ENCODE measurements around the gene CYB561D2. TPM values are rescaled to one million over a fixed set of nuclear protein-coding genes. Genes with fewer than 3 reads are reported as not detected.

Gene CYB561D2
- total RNA-seq, 1 experiment from 2014 or later: 16.8 TPM

DNA sequence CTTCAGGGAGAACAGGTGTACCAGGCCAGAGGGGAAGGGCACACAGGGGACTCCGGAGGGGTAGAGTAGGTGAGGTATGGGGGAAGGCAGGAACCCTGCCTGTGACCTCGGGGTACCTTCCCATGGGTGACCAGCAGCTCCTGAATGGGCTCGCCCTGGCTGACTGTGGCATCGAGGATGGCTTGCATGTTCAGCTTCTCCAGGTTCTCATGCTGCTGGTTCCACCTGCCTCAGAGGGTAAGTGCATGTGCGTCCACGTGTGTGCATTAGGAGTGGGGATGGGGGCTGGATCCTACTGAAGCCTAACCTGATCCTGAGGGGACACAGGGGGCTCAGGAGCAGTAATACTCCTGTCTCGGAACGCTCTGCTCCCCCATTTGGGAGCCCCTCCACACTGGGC lies 5.7 kb upstream of the CYB561D2 start:
- Mint-ChIP-seq H3K9me3 (no peaks in the 10 kb centered on the region), H3K4me3 (peak overlapping the region; percentile 57 to 70; a peak in 2 of 5 replicates), H3K27ac (no peak overlapping the region), H3K4me1 (peaks cover 8 to 14% of the 10 kb centered on the region in 2 experiments), H3K36me3 (ENCODE audit: insufficient read depth in 1 of 3, low read depth in 3 of 3) (peaks cover 6 to 15% (median 7%) of the 10 kb centered on the region in 3 experiments; a peak in 6 of 7 replicates), H3K27me3 (ENCODE audit: low read depth) (peaks cover 58% of the 10 kb centered on the region)
- DNase-seq: no peak
- Histone ChIP-seq H3K4me1 (ENCODE audit: insufficient read depth, low read length) (no peaks in the 10 kb centered on the region; the same call in 1 of the 2 replicates), H2BK15ac (ENCODE audit: low read depth, low read length) (no peak overlapping the region), H3K4ac (ENCODE audit: low read depth, low read length) (no peak overlapping the region), H3K27me3 (ENCODE audit: insufficient read depth, low read length) (peaks cover 13% of the 10 kb centered on the region; the same call in 1 of the 2 replicates), H3K79me1 (ENCODE audit: insufficient read depth, low read depth, low read length, poor library complexity, severe bottlenecking) (no peaks in the 10 kb centered on the region), H3K27ac (ENCODE audit: insufficient read length, low read depth, low read length) (no peak overlapping the region), H4K8ac (replicated peaks; ENCODE audit: insufficient read length, low read depth, low read length) (no peak overlapping the region), H2BK20ac (ENCODE audit: low read depth, low read length, poor library complexity, severe bottlenecking) (no peak overlapping the region), H4K5ac (ENCODE audit: insufficient read length, low read depth, low read length) (no peak overlapping the region), H3T11ph (ENCODE audit: low read length) (no peak overlapping the region), H3K79me2 (ENCODE audit: insufficient read depth, low read length) (no peaks in the 10 kb centered on the region), H3K9me3 (ENCODE audit: control insufficient read depth, low read depth, low read length) (no peaks in the 10 kb centered on the region), H4K91ac (ENCODE audit: insufficient read length, low read depth, low read length) (no peak overlapping the region), H2AK5ac (ENCODE audit: insufficient read length, low read length) (no peak overlapping the region), H2BK5ac (ENCODE audit: insufficient read length, low read length) (no peak overlapping the region), H3K4me2 (ENCODE audit: insufficient read depth, insufficient read length, low read length) (peak overlapping the region; percentile 62), H2AFZ (ENCODE audit: low read length) (no peak overlapping the region), H2BK120ac (ENCODE audit: low read depth, low read length, poor library complexity, severe bottlenecking) (no peak overlapping the region), H3K23ac (ENCODE audit: insufficient read length, low read depth, low read length) (no peak overlapping the region), H3K56ac (ENCODE audit: insufficient read length, low read depth, low read length) (no peak overlapping the region), H3K14ac (ENCODE audit: insufficient read depth, low read length) (no peak overlapping the region), H3K23me2 (ENCODE audit: insufficient read length, low read depth, low read length, poor library complexity, severe bottlenecking) (peaks cover 15% of the 10 kb centered on the region), H4K20me1 (ENCODE audit: control insufficient read depth, insufficient read depth, insufficient read length) (no peaks in the 10 kb centered on the region), H3K18ac (ENCODE audit: insufficient read length, low read depth, low read length) (no peak overlapping the region), H2BK12ac (ENCODE audit: insufficient read length, low read depth, low read length) (no peak overlapping the region), H3K9ac (ENCODE audit: extremely low read depth, insufficient read length, low read length) (no peak overlapping the region)
- no CpG with 5 or more reads among the region's 8 CpGs for WGBS (ENCODE audit: extremely low coverage, insufficient read length, low lambda C conversion rate)
- TF ChIP-seq, protein P1, sequence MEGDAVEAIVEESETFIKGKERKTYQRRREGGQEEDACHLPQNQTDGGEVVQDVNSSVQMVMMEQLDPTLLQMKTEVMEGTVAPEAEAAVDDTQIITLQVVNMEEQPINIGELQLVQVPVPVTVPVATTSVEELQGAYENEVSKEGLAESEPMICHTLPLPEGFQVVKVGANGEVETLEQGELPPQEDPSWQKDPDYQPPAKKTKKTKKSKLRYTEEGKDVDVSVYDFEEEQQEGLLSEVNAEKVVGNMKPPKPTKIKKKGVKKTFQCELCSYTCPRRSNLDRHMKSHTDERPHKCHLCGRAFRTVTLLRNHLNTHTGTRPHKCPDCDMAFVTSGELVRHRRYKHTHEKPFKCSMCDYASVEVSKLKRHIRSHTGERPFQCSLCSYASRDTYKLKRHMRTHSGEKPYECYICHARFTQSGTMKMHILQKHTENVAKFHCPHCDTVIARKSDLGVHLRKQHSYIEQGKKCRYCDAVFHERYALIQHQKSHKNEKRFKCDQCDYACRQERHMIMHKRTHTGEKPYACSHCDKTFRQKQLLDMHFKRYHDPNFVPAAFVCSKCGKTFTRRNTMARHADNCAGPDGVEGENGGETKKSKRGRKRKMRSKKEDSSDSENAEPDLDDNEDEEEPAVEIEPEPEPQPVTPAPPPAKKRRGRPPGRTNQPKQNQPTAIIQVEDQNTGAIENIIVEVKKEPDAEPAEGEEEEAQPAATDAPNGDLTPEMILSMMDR (conservative IDR thresholded peaks at IDR 0.05): no peak

Data from H9 (cell line).